ENCODE results near the gene ZNF398.

The ZNF398 gene

DNA sequence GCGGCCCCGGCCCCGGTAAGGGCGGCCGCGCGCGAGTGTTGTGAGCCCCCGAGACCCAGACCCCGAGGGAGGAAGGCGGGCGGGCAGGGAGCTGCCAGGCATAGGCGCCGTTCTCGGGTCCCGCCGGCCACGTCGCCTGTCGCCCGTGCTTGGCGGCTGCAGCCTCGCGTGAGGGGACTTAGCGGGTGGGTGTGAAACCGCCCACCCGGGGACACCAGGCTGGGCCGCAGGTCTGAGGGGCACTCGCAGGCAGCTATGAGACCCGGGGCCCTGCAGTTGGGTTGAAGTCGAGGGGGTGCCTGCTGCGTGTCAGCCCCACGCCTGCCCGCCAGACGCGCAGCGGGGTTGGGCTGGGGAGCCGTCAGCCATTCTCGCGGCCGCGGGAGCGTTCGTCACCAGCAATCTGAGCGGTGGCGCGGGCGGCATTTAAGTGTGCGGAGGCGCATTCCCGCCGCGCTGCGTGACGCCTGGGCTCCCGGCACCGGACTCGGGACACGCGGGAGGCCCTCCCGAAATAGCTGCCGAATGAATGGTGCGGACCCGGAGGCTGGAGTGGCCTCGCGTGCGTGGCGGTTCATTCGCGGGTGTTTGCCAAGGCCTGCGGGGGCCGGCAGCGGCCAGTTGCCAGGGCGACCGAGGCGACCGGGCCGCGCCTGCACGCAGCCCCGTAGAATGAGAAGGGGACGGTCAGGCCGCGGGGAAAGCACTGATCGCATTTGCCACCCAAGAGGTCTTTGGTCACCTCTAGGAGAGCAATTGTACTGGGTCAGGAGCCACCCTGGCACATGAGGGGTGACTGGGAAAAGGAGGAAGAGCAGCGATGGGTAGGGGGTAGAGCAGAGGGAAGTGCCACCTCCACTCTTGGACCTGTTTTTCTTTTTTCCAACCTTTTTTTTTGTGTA, 750 bp downstream of the ZNF398 start:
- peak in 43 of 56 donors; percentile 6 to 75 (median 50) for DNase-seq

DNA sequence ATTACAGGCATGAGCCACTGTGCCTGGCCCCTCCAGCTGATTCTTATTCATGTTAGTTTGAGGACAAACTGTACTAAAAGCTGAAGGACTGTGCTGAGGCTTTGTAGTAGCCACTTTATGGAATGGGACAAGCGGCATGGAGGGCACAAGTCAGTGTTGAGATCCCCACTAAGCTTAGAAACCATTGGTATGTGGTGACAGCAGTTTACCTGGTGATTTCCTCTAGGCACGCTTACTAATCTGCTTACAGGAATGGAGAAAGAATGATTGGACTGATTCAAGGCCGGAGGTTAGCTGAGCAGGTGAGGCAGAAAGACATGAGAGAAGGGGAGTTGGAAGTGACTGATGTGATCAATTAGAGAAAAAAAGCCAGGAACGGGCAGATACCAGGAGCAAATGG, 3.7 kb downstream of the ZNF398 start:
- DNase-seq = no peak

DNA sequence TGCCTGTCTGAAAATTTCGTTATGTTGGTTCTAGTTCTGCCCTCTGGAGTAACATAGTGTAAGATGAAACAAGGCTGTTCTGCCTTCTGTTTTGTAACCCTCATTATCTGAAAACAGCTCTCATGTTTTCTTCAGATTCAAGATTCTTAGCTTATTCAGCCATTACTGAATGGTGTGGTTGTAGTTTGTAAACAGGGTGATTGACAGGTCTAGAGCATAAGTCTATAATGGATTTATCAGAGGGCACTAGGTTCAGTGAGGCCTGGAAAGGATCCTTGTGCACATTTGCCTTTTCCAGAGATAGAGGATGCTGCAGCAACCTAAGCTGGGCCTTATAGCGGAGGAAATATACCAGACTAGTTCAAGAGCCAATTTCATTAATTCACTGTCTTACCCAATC, 6.1 kb downstream of the ZNF398 start:
- no peak for DNase-seq

DNA sequence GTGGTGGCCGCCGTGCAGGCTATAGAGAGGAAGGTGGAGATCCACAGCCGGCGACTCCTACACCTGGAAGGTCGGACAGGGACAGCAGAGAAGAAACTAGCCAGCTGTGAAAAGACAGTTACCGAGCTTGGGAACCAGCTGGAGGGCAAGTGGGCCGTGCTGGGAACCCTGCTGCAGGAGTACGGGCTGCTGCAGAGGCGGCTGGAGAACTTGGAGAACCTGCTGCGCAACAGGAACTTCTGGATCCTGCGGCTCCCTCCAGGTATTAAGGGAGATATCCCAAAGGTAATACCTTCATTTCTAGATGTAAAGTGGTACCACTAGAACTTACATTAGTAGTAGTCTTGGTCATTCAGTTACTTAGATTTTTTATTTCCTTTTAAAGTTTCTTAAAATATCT, 6.8 kb downstream of the ZNF398 start:
- no peak for DNase-seq

DNA sequence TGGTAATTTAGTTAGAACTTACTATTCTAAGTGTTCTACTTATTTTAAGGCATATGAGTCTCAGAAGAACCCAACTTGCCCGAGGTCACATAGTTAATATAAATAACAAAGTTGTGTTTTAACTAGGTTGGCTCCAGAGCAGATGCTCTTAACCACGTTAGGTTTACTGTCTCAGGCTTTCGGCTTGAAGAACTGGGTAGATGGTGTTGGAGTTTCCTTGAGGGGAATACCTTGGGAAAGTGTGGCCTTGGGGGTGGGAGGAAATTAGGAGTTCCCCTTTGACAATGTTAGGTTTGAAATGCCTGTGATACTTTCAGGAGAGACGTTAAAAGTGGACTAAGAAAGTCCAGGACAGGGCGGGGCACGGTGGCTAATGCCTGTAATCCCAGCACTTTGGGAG, 9.6 kb downstream of the ZNF398 start:
- DNase-seq = no peak

DNA sequence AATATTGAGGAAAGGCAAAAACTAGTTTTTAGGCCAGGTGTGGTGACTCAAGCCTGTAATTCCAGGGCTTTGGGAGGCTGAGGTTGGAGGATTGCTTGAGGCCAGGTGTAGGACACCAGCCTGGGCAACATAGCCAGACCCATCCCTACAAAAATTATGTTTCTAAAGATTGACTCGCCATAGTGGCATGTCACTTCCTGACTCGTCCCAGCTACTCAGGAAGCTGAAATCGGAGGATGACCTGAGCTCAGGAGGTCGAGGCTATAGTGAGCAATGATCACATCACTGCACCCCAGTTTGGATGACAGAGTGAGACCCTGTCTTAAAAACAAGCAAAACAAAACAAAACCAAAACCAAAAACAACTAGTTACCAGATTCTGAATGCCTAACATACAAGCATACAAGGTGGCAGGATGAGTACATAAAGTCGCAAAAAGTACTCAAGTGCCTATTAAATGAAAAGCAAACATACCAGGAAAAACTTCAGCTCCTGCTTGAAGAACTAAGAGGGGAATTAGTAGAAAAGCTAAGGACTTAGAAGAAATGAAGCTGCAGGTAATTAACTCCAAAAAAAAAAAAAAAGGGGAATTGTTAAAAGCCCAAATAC, 14.1 kb downstream of the ZNF398 start:
- no peak for DNase-seq

DNA sequence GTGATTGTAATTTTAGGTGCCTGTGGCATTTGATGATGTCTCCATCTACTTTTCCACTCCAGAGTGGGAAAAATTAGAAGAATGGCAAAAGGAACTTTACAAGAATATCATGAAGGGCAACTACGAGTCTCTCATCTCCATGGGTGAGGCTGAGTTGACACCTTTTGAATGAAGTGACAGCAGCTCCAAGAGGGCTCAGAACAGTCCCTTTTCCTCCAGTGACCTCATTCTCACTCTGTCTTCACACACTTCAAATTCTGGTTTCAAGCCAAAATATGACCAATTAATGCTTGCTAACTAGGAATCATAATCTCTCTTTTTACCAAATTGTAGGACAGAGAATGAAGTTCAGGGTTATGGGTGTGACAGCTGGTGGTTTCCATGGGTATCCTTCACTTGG, 18.9 kb downstream of the ZNF398 start:
- DNase-seq = no peak

DNA sequence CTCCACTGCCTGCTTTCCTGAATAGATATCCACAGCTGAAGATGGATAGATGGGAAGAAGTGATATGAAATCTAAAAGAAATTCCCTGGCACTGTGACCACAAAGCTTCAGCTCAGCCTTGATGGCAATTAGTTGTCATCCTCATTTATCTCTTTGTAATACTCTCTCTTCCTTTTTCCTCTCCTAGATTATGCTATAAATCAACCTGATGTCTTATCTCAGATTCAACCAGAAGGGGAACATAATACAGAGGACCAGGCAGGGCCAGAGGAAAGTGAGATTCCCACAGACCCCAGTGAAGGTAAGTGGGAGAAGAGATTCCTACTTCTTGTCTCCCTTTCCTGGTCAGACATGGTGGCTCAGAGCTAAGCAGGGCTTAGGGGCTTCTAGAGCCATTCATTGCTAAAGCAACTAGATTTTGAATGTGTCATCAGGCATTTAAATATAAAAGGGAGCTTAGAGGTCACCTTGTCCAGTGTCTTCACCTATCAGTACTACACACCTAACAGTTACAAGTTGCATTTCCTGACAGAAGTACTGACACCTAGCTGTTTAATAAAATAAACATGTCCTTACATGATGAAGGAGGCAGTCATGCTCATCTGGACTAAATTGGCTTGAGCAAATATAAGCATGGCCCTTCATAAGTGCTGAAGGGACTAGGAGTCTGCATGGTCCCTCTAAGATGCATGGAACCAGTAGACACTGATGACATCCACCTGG, 19.5 kb downstream of the ZNF398 start:
- no peak for DNase-seq

DNA sequence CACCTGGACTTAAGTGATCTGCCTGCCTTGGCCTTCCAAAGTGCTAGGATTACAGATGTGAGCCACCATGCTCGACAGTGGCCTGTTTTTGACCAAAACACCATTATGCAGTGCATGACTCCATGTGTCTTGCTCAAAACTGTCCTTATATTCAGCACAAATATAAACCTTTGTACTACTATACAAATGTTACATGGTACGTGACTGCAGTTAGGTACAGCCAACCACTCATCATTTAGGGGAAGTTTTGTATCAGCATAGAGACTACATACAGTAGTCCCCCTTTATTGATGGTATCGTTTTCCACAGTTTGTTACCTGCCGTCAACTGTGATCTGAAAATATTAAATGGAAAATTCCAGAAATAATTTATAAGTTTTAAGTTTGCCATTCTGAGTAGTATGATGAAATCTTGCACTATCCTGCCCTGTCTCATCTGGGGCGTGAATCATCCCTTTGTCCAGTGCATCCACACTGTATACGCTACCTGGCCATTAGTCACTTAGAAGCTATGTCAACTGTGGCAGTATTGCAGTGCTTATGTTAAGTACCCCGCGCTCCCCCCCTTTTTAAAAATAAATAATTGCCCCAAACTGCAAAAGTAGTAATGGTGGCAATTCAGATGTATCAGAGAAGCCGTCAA, 24.8 kb downstream of the ZNF398 start:
- DNase-seq = no peak

DNA sequence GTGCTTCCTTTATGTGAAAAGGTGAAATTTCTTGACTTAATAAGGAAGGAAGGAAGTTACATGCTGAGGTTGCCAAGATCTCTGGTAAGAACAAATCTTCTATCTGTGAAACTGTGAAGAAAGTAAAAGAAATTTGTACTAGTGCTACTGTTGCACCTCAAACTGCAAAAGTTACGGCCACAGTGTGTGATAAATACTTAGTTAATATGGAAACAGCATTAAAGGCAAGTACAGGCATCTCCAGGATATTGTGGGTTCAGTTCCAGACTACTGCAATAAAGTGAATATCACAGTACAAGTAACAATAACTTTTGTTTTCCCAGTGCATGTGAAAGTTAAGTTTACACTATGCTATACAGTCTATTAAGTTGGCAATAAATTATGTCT, 25.3 kb downstream of the ZNF398 start:
- DNase-seq = no peak

DNA sequence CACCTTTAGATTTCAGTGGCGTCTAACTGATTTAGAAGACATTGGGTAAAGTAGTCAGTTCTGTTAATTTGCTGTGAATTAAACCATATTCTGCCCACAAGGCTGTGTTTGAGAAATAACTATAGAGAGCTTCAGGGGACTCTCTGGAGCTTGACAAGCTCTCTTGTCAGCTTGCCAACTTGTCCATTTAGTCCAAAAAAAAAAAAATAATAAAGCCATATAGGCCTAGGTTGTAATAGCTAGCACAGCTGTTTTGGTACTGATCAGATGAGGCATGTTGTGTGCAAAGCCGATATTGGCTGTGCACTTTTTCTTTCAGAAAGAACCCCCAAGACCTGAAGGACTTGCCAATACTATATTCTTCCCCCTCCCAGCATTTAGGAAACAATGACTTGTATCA, 27.9 kb downstream of the ZNF398 start:
- DNase-seq = no peak

DNA sequence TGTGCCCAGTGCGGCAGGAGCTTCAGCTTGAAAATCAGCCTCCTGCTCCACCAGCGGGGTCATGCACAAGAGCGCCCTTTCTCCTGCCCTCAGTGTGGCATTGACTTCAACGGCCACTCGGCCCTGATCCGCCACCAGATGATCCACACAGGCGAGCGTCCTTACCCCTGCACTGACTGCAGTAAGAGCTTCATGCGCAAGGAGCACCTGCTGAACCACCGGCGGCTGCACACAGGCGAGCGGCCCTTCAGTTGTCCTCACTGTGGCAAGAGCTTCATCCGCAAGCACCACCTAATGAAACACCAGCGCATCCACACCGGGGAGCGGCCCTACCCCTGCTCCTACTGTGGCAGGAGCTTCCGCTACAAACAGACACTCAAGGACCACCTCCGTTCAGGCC, 32.0 kb downstream of the ZNF398 start:
- no peak for DNase-seq

DNA sequence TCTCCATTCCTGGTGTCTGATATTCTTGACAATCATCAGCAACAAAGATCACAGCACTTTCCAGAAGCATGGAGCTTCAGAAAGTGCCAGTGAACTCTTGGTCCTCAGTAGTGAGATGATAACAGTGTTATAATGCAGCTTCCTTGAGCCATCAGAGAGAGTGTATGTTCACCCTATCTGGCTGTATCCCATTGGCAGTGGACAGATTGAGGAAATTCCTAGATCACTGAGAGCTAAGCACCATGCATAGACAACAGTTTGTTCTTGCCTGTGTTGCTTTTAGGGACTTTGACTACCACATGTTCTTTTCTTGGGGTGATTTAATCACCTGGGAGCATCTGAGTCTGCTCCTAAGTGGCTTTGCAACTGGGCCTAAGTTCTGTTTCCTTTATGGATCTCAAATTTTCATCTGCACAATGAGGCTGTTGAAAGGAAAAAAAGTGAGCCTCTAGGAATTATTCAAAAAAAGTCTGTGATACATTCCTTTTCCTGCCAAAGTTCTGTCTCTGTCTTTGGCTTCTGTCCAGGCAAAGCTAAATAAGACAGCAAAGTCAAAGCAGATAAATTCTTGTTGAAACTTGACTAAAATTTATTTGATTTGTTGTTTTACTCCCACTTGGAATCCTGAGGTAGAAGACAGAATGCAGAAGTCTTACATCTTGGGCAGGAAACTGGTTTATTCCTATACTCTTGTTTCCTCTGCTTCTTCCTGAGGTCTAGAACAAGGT, 33.6 kb downstream of the ZNF398 start:
- no peak for DNase-seq

DNA sequence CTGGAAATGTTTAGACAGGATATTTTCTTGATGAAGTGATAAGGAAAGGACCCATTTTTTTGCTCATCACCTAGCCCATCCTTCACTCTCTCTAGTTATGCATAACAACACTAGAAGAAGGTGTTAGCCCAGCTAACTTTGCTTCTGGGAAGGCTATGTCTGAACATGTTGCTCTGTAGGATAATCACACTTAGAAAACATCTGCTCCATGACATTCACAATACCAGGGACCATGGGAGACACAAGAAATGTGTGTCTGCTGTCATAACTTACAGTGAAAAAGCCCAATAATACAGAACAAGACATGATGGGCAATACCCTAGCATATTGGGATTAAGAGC, 34.2 kb downstream of the ZNF398 start:
- no peak for DNase-seq

DNA sequence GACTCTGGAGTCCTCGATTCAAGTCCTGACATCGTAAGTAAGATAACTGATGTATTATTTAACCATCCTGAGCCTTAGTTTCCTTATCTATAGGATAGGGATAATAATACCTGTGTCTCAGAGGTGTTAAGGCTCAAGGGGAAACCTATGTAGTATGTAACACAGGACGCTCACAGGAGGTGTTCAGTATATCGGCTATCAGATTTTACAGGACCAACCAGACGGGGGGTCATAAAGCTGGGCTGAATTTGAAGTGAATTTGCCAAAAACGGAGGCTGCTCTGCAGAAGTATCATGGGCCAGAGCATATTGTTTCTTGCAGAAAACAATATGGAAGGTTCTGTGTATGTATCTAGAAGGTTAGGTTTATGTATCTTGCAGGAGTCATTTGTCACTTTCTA, 37.0 kb downstream of the ZNF398 start:
- DNase-seq = no peak

DNA sequence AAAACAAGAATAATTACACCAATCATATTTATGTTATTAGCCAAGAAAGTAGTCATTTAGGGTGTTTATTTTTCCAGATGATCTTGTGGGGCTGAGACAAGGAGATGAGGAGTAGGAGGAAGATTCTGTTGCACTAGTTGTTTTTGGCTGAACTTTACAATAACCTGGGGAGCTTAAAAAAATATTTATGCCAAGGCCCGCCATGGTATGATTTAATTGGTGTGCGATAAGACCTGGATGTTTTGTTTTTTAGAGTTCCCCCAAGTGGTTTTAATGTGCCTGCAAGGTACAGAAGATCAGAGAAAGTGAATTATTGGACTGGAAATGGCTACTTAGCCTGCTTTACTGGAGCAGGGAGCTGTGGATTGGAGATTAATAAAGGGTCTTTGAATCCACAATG, 41.0 kb downstream of the ZNF398 start:
- DNase-seq = no peak

DNA sequence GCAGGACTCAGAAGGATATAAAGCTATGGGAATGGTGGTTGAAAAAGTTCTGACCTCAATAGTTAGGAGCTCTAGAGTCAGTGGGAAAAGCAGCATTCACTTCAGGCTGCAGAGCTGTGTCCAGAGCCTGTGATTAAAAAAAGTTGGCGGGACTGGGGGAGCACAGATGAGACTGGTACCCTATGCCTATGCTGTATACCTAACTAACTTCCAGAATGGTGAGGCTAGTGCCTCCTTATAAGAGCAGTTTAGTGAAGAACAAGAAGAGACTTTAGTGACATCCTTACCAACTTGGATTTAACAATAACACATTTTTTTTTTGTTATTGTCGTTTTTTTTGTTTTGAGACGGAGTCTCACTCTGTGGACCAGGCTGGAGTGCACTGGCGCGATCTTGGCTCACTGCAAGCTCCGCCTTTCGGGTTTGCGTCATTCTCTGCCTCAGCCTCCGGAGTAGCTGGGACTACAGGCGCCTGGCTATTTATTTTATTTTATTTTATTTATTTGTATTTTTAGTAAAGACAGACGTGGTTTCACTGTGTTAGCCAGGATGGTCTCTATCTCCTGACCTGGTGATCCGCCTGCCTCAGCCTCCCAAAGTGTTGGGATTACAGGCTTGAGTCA, 41.5 kb downstream of the ZNF398 start:
- no peak for DNase-seq

DNA sequence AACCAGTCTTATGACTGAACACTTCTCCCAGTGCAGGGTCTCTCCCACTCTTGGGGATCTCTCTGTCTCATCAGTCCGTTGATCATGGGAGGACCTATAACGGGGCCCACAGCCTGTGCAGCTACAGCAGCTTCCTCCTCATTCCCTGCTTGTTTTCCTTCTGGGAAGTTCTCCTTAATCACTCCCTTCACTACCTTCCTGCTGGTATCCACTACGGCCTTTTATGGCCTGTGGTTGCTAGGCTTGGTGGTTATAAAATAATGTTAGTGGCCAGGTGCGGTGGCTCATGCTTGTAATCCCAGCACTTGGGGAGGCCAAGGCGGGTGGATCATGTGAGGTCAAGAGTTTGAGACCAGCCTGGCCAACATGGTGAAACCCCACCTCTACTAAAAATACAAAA, 44.6 kb downstream of the ZNF398 start:
- DNase-seq = no peak

DNA sequence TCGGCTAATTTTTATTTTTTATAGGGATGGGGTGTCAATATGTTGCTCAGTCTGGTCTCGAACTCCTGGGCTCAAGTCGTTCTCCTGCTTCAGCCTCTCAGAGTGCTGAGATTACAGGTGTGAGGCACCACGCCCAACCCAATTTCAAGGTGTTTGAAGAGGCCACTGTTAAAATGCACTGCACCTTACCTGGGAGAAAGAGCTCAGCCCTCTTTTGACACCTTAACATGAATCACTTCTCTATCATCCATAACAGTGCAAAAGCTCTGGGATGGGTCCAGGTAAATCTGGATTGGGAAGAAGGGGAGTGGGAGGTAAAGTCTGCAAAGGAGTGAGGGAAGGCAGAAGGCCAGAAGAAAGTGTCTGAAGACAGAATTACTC, 47.5 kb downstream of the ZNF398 start:
- DNase-seq = no peak

DNA sequence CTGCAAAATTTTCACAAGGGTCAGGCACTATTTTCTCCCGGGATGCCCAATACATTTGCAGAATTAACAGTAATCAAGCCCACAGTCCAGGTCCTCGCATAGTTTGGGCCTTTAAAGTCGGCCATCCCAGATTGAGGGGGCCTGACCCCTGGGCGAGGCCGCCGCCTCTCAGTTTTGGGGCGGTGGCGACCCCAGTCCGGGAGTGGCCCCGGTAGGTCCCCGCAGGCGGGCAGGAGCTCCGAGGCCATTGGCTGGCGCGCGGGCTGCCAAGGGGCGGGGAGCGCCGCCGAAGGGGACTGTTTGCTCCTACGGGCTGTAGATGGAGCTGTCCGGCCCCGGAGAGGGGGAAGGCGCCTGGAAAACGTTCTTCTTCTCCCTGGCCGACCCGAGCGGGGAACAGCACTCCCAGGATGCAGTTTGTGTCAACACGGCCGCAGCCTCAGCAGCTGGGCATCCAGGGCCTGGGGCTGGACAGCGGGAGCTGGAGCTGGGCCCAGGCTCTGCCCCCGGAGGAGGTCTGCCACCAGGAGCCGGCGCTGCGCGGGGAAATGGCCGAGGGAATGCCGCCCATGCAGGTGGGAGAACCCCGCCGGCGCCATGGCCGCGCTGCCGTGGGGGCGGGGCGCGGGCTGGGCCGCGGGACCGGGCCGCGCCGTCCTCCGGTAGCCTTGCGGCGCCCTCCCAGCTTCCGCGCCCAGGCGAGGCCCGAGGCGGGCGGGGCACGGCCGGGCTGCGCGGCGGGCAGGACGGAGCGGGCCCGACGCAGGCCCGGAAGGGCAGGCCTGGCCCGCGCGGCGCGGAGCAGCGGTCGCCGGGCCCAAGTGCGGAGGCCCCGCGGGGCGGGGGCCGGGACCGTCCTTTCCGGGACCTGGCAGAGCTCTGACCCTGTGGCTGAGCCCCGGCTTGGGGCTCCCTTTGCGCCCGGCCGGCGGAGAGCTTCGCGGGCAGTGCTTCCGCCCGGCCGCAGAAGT, 48.2 kb downstream of the ZNF398 start, which contains the start of gene ZNF282:
TSS of gene ZNF282 (plus strand) at position 367 of the 971 bp plus-strand sequence. CDS start at position 411, 44 bp downstream.
- peak; percentile 39 to 90 (median 82) for DNase-seq
